MG63 (cell line): ENCODE results near the gene SLCO4A1. TPM values are rescaled to one million over a fixed set of nuclear protein-coding genes. Genes with fewer than 3 reads are reported as not detected.

Experiments used
- DNase-seq: peaks from one replicate; pipeline ENCODE4 v3.0.0-alpha.2; 2020
- H3K27me3 ChIP-seq: fragments of 250-450 bp; sonication (Bioruptor Pico); 2 replicates; pipeline ENCODE4 v1.5.1; 2020; ENCODE audit warnings: mild to moderate bottlenecking, moderate library complexity
- H3K36me3 ChIP-seq: fragments of 250-450 bp; sonication (Bioruptor Pico); 2 replicates; pipeline ENCODE4 v1.5.1; 2020; ENCODE audit warnings: mild to moderate bottlenecking, moderate library complexity
- H3K4me3 ChIP-seq: fragments of 250-450 bp; sonication (Bioruptor Pico); 2 replicates; pipeline ENCODE4 v1.5.1; 2020; ENCODE audit warnings: mild to moderate bottlenecking, moderate library complexity
- H3K9me3 ChIP-seq: fragments of 250-450 bp; sonication (Bioruptor Pico); 2 replicates; pipeline ENCODE4 v1.5.1; 2020; ENCODE audit warnings: mild to moderate bottlenecking, moderate library complexity
- total RNA-seq: library from RNA; depleted of rRNA; stranded (reverse); fragments of >200 nt; shearing (Covaris generic); gene quantifications from 2 replicates; pipeline ENCODE4 v1.2.3, GENCODE V29; 2014; ENCODE audit warnings: low replicate concordance

The SLCO4A1 gene
- total RNA-seq, 1 experiment from 2014 or later: 23.0 TPM

- DNase-seq: no peak
- Histone ChIP-seq H3K27me3 (no peaks in the 10 kb centered on the region; the same call in 1 of the 2 replicates), H3K36me3 (peaks cover 18% of the 10 kb centered on the region), H3K9me3 (no peaks in the 10 kb centered on the region), H3K4me3 (no peak overlapping the region)
Measured at GRCh38 chr20:62640870-62641269, 1.4 kb upstream of the SLCO4A1 start.

GRCh38 chr20:62641321-62642050, 817 bp upstream of the SLCO4A1 start:
- peaks cover 21% of the 10 kb centered on the region for H3K36me3 ChIP-seq
- no peaks in the 10 kb centered on the region; the same call in 1 of the 2 replicates for H3K27me3 ChIP-seq
- no peak for DNase-seq
- no peaks in the 10 kb centered on the region for H3K9me3 ChIP-seq
- H3K4me3 ChIP-seq: peak overlapping the region; percentile 77

- peaks cover 27% of the 10 kb centered on the region for H3K36me3 ChIP-seq
- no peaks in the 10 kb centered on the region; the same call in 1 of the 2 replicates for H3K27me3 ChIP-seq
- DNase-seq: peak; percentile 58
- H3K4me3 ChIP-seq: peak overlapping the region; percentile 77
- H3K9me3 ChIP-seq: no peaks in the 10 kb centered on the region
Measured at GRCh38 chr20:62642666-62643520, 590 bp downstream of the SLCO4A1 start.

GRCh38 chr20:62643521-62644043, 1.3 kb downstream of the SLCO4A1 start:
- DNase-seq: no peak
- Histone ChIP-seq H3K36me3 (peaks cover 31% of the 10 kb centered on the region), H3K4me3 (peak overlapping the region; percentile 77), H3K27me3 (no peaks in the 10 kb centered on the region; the same call in 1 of the 2 replicates), H3K9me3 (no peaks in the 10 kb centered on the region)

GRCh38 chr20:62644044-62644795, 1.9 kb downstream of the SLCO4A1 start:
- Histone ChIP-seq H3K27me3 (no peaks in the 10 kb centered on the region), H3K4me3 (peak overlapping the region; percentile 77; the same call in 1 of the 2 replicates), H3K36me3 (peaks cover 37% of the 10 kb centered on the region), H3K9me3 (no peaks in the 10 kb centered on the region)
- DNase-seq: no peak

GRCh38 chr20:62644802-62645496, 2.6 kb downstream of the SLCO4A1 start:
- Histone ChIP-seq H3K4me3 (no peak overlapping the region), H3K36me3 (peaks cover 39% of the 10 kb centered on the region), H3K27me3 (no peaks in the 10 kb centered on the region), H3K9me3 (no peaks in the 10 kb centered on the region)
- no peak for DNase-seq

- Histone ChIP-seq H3K27me3 (no peaks in the 10 kb centered on the region), H3K36me3 (peaks cover 41% of the 10 kb centered on the region), H3K9me3 (no peaks in the 10 kb centered on the region), H3K4me3 (no peak overlapping the region)
- no peak for DNase-seq
Measured at GRCh38 chr20:62645613-62646012, 3.3 kb downstream of the SLCO4A1 start.

- no peak for DNase-seq
- Histone ChIP-seq H3K27me3 (no peaks in the 10 kb centered on the region), H3K9me3 (no peaks in the 10 kb centered on the region), H3K4me3 (no peak overlapping the region), H3K36me3 (peaks cover 50% of the 10 kb centered on the region)
Measured at GRCh38 chr20:62646851-62647520, 4.7 kb downstream of the SLCO4A1 start.

- Histone ChIP-seq H3K36me3 (peaks cover 53% of the 10 kb centered on the region), H3K4me3 (no peak overlapping the region), H3K27me3 (no peaks in the 10 kb centered on the region), H3K9me3 (no peaks in the 10 kb centered on the region)
- DNase-seq: no peak
Measured at GRCh38 chr20:62647521-62648317, 5.4 kb downstream of the SLCO4A1 start.

- Histone ChIP-seq H3K4me3 (no peak overlapping the region), H3K27me3 (no peaks in the 10 kb centered on the region)
- DNase-seq: no peak
Measured at GRCh38 chr20:62648318-62648995, 6.2 kb downstream of the SLCO4A1 start.

GRCh38 chr20:62649140-62649539, 6.8 kb downstream of the SLCO4A1 start:
- no peaks in the 10 kb centered on the region for H3K27me3 ChIP-seq
- no peak overlapping the region for H3K4me3 ChIP-seq
- no peak for DNase-seq
- H3K9me3 ChIP-seq: no peaks in the 10 kb centered on the region
- H3K36me3 ChIP-seq: peaks cover 58% of the 10 kb centered on the region

More at GRCh38 chr20:62648318-62648995, 6.2 kb downstream of the SLCO4A1 start:
- no peaks in the 10 kb centered on the region for H3K9me3 ChIP-seq
- H3K36me3 ChIP-seq: peaks cover 60% of the 10 kb centered on the region

GRCh38 chr20:62650551-62651284, 8.4 kb downstream of the SLCO4A1 start:
- Histone ChIP-seq H3K4me3 (no peak overlapping the region), H3K36me3 (peaks cover 55% of the 10 kb centered on the region)

GRCh38 chr20:62651285-62652021, 9.2 kb downstream of the SLCO4A1 start:
- no peak overlapping the region for H3K4me3 ChIP-seq
- H3K9me3 ChIP-seq: no peaks in the 10 kb centered on the region
- DNase-seq: no peak
- peaks cover 50% of the 10 kb centered on the region for H3K36me3 ChIP-seq
- H3K27me3 ChIP-seq: no peaks in the 10 kb centered on the region

More at GRCh38 chr20:62650551-62651284, 8.4 kb downstream of the SLCO4A1 start:
- H3K9me3 ChIP-seq: no peaks in the 10 kb centered on the region
- no peaks in the 10 kb centered on the region for H3K27me3 ChIP-seq
- no peak for DNase-seq
